Measurements from ENCODE around the gene SMCP.

SMCP gene

GRCh38 chr1:152873495-152873894 lies 4.6 kb upstream of the SMCP start:
- no peak for DNase-seq (ENCODE audit: low read depth in 1 of 2, low spot score in 1 of 2)
- TF ChIP-seq JUND (IDR thresholded peaks at IDR 0.05; ENCODE audit: low read depth): no peak
- in situ Hi-C loops (cut with HindIII; ENCODE audit: low pct_unique_long_range_greater_than_20kb, low sequenced_read_pairs): no loop called here

- in situ Hi-C loops (cut with HindIII; ENCODE audit: low pct_unique_long_range_greater_than_20kb, low sequenced_read_pairs): no loop called here
- DNase-seq (ENCODE audit: low read depth in 1 of 2, low spot score in 1 of 2): no peak
These were observed 1.3 kb upstream of the SMCP start for GRCh38 chr1:152876827-152877226.

GRCh38 chr1:152879559-152880198 lies 1.6 kb downstream of the SMCP start:
- in situ Hi-C loops (cut with HindIII; ENCODE audit: low pct_unique_long_range_greater_than_20kb, low sequenced_read_pairs): no loop called here
- TF ChIP-seq JUND (IDR thresholded peaks at IDR 0.05; ENCODE audit: low read depth): no peak
- DNase-seq (ENCODE audit: low read depth in 1 of 2, low spot score in 1 of 2): no peak

More at GRCh38 chr1:152876827-152877226, 1.3 kb upstream of the SMCP start:
- TF ChIP-seq JUND (IDR thresholded peaks at IDR 0.05; ENCODE audit: low read depth): no peak

- in situ Hi-C loops (cut with HindIII; ENCODE audit: low pct_unique_long_range_greater_than_20kb, low sequenced_read_pairs): no loop called here
- TF ChIP-seq JUND (IDR thresholded peaks at IDR 0.05; ENCODE audit: low read depth): no peak
- no peak for DNase-seq (ENCODE audit: low read depth in 1 of 2, low spot score in 1 of 2)
These were observed 2.2 kb downstream of the SMCP start for GRCh38 chr1:152880316-152880715.

GRCh38 chr1:152880907-152881306 lies 2.8 kb downstream of the SMCP start:
- TF ChIP-seq JUND (IDR thresholded peaks at IDR 0.05; ENCODE audit: low read depth): no peak
- no peak for DNase-seq (ENCODE audit: low read depth in 1 of 2, low spot score in 1 of 2)
- in situ Hi-C loops (cut with HindIII; ENCODE audit: low pct_unique_long_range_greater_than_20kb, low sequenced_read_pairs): no loop called here

- no peak for TF ChIP-seq JUND (IDR thresholded peaks at IDR 0.05; ENCODE audit: low read depth)
- DNase-seq (ENCODE audit: low read depth in 1 of 2, low spot score in 1 of 2): no peak
- in situ Hi-C loops (cut with HindIII; ENCODE audit: low pct_unique_long_range_greater_than_20kb, low sequenced_read_pairs): no loop called here
These were observed 6.0 kb downstream of the SMCP start for GRCh38 chr1:152884085-152884484.

- no peak for TF ChIP-seq JUND (IDR thresholded peaks at IDR 0.05; ENCODE audit: low read depth)
- in situ Hi-C loops (cut with HindIII; ENCODE audit: low pct_unique_long_range_greater_than_20kb, low sequenced_read_pairs): no loop called here
- no peak for DNase-seq (ENCODE audit: low read depth in 1 of 2, low spot score in 1 of 2)
These were observed 6.4 kb downstream of the SMCP start for GRCh38 chr1:152884506-152884905.

- no peak for DNase-seq (ENCODE audit: low read depth in 1 of 2, low spot score in 1 of 2)
- in situ Hi-C loops (cut with HindIII; ENCODE audit: low pct_unique_long_range_greater_than_20kb, low sequenced_read_pairs): no loop called here
These were observed 7.0 kb downstream of the SMCP start for GRCh38 chr1:152884966-152885624.

GRCh38 chr1:152886085-152886484 lies 8.0 kb downstream of the SMCP start:
- in situ Hi-C loops (cut with HindIII; ENCODE audit: low pct_unique_long_range_greater_than_20kb, low sequenced_read_pairs): no loop called here
- no peak for TF ChIP-seq JUND (IDR thresholded peaks at IDR 0.05; ENCODE audit: low read depth)
- DNase-seq (ENCODE audit: low read depth in 1 of 2, low spot score in 1 of 2): no peak

More at GRCh38 chr1:152884966-152885624, 7.0 kb downstream of the SMCP start:
- TF ChIP-seq JUND (IDR thresholded peaks at IDR 0.05; ENCODE audit: low read depth): no peak

- TF ChIP-seq JUND (IDR thresholded peaks at IDR 0.05; ENCODE audit: low read depth): no peak
- in situ Hi-C loops (cut with HindIII; ENCODE audit: low pct_unique_long_range_greater_than_20kb, low sequenced_read_pairs): no loop called here
- DNase-seq (ENCODE audit: low read depth in 1 of 2, low spot score in 1 of 2): no peak
These were observed 8.8 kb downstream of the SMCP start for GRCh38 chr1:152886758-152887409.

GRCh38 chr1:152888126-152888525 lies 10.0 kb downstream of the SMCP start:
- no peak for TF ChIP-seq JUND (IDR thresholded peaks at IDR 0.05; ENCODE audit: low read depth)
- in situ Hi-C loops (cut with HindIII; ENCODE audit: low pct_unique_long_range_greater_than_20kb, low sequenced_read_pairs): no loop called here
- no peak for DNase-seq (ENCODE audit: low read depth in 1 of 2, low spot score in 1 of 2)

- TF ChIP-seq JUND (IDR thresholded peaks at IDR 0.05; ENCODE audit: low read depth): no peak
- DNase-seq (ENCODE audit: low read depth in 1 of 2, low spot score in 1 of 2): no peak
- in situ Hi-C loops (cut with HindIII; ENCODE audit: low pct_unique_long_range_greater_than_20kb, low sequenced_read_pairs): no loop called here
These were observed 20.9 kb downstream of the SMCP start for GRCh38 chr1:152899027-152899426.

- in situ Hi-C loops (cut with HindIII; ENCODE audit: low pct_unique_long_range_greater_than_20kb, low sequenced_read_pairs): no loop called here
- no peak for DNase-seq (ENCODE audit: low read depth in 1 of 2, low spot score in 1 of 2)
- no peak for TF ChIP-seq JUND (IDR thresholded peaks at IDR 0.05; ENCODE audit: low read depth)
These were observed 21.8 kb downstream of the SMCP start for GRCh38 chr1:152899883-152900282.

Data from T47D (cell line).